ENCODE results near the gene SIRPA.
A peak's percentile ranks its signal among the peaks of the same experiment; 100 is the strongest.

The SIRPA gene

GRCh38 chr20:1958426-1958825 is 63.2 kb downstream of the SIRPA start:
- Histone ChIP-seq H3K27me3 (ENCODE audit: insufficient read depth, insufficient read length) (no peaks in the 10 kb centered on the region), H3K9me3 (ENCODE audit: insufficient read depth, low read length) (no peaks in the 10 kb centered on the region), H3K36me3 (ENCODE audit: insufficient read depth, insufficient read length, low read length) (no peaks in the 10 kb centered on the region), H3K4me3 (ENCODE audit: insufficient read length, low read depth) (no peak overlapping the region), H3K9ac (ENCODE audit: insufficient read length, low read depth) (no peak overlapping the region), H3K4me1 (ENCODE audit: insufficient read depth, insufficient read length) (peaks cover 3% of the 10 kb centered on the region)
- no peak for DNase-seq (ENCODE audit: low read depth, low spot score)
- TF ChIP-seq SUZ12 (IDR thresholded peaks at IDR 0.05; ENCODE audit: extremely low read depth, insufficient read depth, insufficient read length) (no peak), YY1 (IDR thresholded peaks at IDR 0.05; ENCODE audit: insufficient read depth, insufficient read length) (no peak), ZNF274 (IDR thresholded peaks at IDR 0.05; ENCODE audit: low read depth, low read length) (no peak)

DNA sequence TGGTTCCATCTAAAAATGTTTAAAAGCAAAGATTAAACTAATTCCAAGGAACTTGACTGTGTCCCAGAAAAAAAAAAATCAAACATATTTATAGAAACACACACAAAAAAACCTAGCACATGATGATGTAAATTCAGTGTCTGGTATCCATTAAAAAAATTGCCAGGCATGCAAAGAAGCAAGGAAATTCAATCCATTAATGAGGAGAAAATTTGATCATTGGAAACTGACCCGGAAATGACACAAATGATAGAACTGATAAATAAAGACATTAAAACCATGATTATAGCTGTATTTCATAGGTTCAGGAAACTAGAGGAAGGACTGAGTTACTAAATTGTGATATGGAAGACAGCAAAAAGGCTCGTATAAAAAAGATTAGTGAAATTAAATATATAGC is 63.9 kb downstream of the SIRPA start:
- H3K36me3 ChIP-seq (ENCODE audit: insufficient read depth, insufficient read length, low read length): no peaks in the 10 kb centered on the region
- no peak for TF ChIP-seq YY1 (IDR thresholded peaks at IDR 0.05; ENCODE audit: insufficient read depth, insufficient read length)
- TF ChIP-seq SUZ12 (IDR thresholded peaks at IDR 0.05; ENCODE audit: extremely low read depth, insufficient read depth, insufficient read length): no peak
- no peak for TF ChIP-seq ZNF274 (IDR thresholded peaks at IDR 0.05; ENCODE audit: low read depth, low read length)
- no peaks in the 10 kb centered on the region for H3K9me3 ChIP-seq (ENCODE audit: insufficient read depth, low read length)
- H3K4me1 ChIP-seq (ENCODE audit: insufficient read depth, insufficient read length): peaks cover 3% of the 10 kb centered on the region
- H3K27me3 ChIP-seq (ENCODE audit: insufficient read depth, insufficient read length): no peaks in the 10 kb centered on the region
- DNase-seq (ENCODE audit: low read depth, low spot score): no peak
- H3K4me3 ChIP-seq (ENCODE audit: insufficient read length, low read depth): no peak overlapping the region
- H3K9ac ChIP-seq (ENCODE audit: insufficient read length, low read depth): no peak overlapping the region

DNA sequence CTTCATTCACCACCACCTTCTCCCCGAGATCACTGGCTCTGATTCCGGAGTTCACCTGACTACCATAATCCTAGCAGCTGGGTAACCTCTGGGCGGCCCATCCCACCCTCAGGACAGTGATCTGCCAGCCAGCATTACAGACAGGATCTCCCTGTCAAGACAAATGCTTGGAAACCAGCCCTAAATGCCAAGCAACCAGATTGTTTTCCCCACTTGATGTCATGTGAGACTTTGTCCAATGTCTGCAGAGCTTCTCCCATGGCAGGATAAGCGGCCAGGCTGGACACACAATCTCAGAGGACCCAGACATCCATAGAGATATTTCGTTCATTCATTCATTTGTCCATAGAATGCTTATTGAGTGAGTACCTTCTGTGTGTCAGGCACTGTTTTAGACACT is 66.2 kb downstream of the SIRPA start:
- H3K9ac ChIP-seq (ENCODE audit: insufficient read length, low read depth): no peak overlapping the region
- H3K36me3 ChIP-seq (ENCODE audit: insufficient read depth, insufficient read length, low read length): no peaks in the 10 kb centered on the region
- peaks cover 4% of the 10 kb centered on the region for H3K27me3 ChIP-seq (ENCODE audit: insufficient read depth, insufficient read length)
- H3K9me3 ChIP-seq (ENCODE audit: insufficient read depth, low read length): no peaks in the 10 kb centered on the region
- H3K4me1 ChIP-seq (ENCODE audit: insufficient read depth, insufficient read length): no peaks in the 10 kb centered on the region
- TF ChIP-seq SUZ12 (IDR thresholded peaks at IDR 0.05; ENCODE audit: extremely low read depth, insufficient read depth, insufficient read length): no peak
- no peak for TF ChIP-seq YY1 (IDR thresholded peaks at IDR 0.05; ENCODE audit: insufficient read depth, insufficient read length)
- TF ChIP-seq ZNF274 (IDR thresholded peaks at IDR 0.05; ENCODE audit: low read depth, low read length): no peak
- DNase-seq (ENCODE audit: low read depth, low spot score): no peak
- H3K4me3 ChIP-seq (ENCODE audit: insufficient read length, low read depth): no peak overlapping the region

GRCh38 chr20:1964061-1964460 is 68.9 kb downstream of the SIRPA start:
- no peak for TF ChIP-seq ZNF274 (IDR thresholded peaks at IDR 0.05; ENCODE audit: low read depth, low read length)
- TF ChIP-seq SUZ12 (IDR thresholded peaks at IDR 0.05; ENCODE audit: extremely low read depth, insufficient read depth, insufficient read length): no peak
- TF ChIP-seq YY1 (IDR thresholded peaks at IDR 0.05; ENCODE audit: insufficient read depth, insufficient read length): no peak
- Histone ChIP-seq H3K4me3 (ENCODE audit: insufficient read length, low read depth) (no peak overlapping the region), H3K27me3 (ENCODE audit: insufficient read depth, insufficient read length) (peaks cover 7% of the 10 kb centered on the region), H3K36me3 (ENCODE audit: insufficient read depth, insufficient read length, low read length) (no peaks in the 10 kb centered on the region), H3K9me3 (ENCODE audit: insufficient read depth, low read length) (no peaks in the 10 kb centered on the region), H3K4me1 (ENCODE audit: insufficient read depth, insufficient read length) (no peaks in the 10 kb centered on the region), H3K9ac (ENCODE audit: insufficient read length, low read depth) (no peak overlapping the region)
- no peak for DNase-seq (ENCODE audit: low read depth, low spot score)

- Histone ChIP-seq H3K36me3 (ENCODE audit: insufficient read depth, insufficient read length, low read length) (no peaks in the 10 kb centered on the region), H3K4me1 (ENCODE audit: insufficient read depth, insufficient read length) (no peaks in the 10 kb centered on the region), H3K9ac (ENCODE audit: insufficient read length, low read depth) (peak overlapping the region; percentile 8), H3K9me3 (ENCODE audit: insufficient read depth, low read length) (no peaks in the 10 kb centered on the region), H3K4me3 (ENCODE audit: insufficient read length, low read depth) (no peak overlapping the region), H3K27me3 (ENCODE audit: insufficient read depth, insufficient read length) (peaks cover 7% of the 10 kb centered on the region)
- no peak for TF ChIP-seq SUZ12 (IDR thresholded peaks at IDR 0.05; ENCODE audit: extremely low read depth, insufficient read depth, insufficient read length)
- peak; percentile 64 for DNase-seq (ENCODE audit: low read depth, low spot score)
Measured at GRCh38 chr20:1964659-1965405, 69.6 kb downstream of the SIRPA start.

DNA sequence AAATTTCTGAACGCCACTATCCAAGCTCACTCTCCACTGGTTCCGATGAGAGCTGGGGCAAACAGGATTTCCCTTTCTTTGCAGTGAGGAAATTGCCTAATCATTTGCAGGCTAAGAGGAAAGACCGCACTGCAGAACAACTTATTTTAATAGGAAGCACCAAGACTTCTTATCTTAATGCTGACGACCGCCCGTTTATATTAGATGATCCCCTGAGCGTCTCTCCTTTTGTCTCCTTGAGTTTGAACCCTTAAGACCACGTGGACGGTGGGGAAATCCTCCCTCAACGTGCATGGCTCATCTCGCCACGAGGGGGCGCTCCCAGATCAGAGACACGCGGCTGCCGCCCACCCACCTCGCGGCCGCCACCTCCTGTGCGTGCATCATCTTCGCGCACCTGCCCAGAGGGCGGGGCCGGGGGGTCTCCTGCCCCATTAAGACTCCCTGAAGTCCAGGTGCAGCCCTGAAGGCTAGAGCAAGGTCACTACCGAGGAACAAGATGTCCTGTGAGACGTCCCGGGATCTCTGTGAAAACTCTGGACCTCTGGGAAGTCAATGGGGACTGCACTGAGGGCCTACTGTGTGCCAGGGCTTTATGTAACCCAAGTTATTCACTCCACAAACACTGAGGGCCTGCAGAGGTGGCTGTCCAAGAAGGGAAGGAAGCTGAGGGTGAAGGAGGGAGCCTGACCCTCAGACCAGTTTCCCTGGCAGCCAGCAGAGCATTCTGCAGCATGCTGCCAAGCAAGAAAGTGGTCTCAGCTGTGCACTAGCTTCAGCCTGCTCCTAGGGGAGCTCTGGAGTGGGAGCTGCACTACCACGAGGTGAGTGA is 70.5 kb downstream of the SIRPA start:
- Histone ChIP-seq H3K36me3 (ENCODE audit: insufficient read depth, insufficient read length, low read length) (no peaks in the 10 kb centered on the region), H3K4me1 (ENCODE audit: insufficient read depth, insufficient read length) (no peaks in the 10 kb centered on the region), H3K4me3 (ENCODE audit: insufficient read length, low read depth) (no peak overlapping the region), H3K9ac (ENCODE audit: insufficient read length, low read depth) (peak overlapping the region; percentile 34), H3K9me3 (ENCODE audit: insufficient read depth, low read length) (no peaks in the 10 kb centered on the region), H3K27me3 (ENCODE audit: insufficient read depth, insufficient read length) (peaks cover 7% of the 10 kb centered on the region)
- DNase-seq (ENCODE audit: low read depth, low spot score): peak; percentile 77
- TF ChIP-seq SUZ12 (IDR thresholded peaks at IDR 0.05; ENCODE audit: extremely low read depth, insufficient read depth, insufficient read length) (no peak), YY1 (IDR thresholded peaks at IDR 0.05; ENCODE audit: insufficient read depth, insufficient read length) (no peak), ZNF274 (IDR thresholded peaks at IDR 0.05; ENCODE audit: low read depth, low read length) (no peak)

- Histone ChIP-seq H3K36me3 (ENCODE audit: insufficient read depth, insufficient read length, low read length) (no peaks in the 10 kb centered on the region), H3K4me1 (ENCODE audit: insufficient read depth, insufficient read length) (no peaks in the 10 kb centered on the region), H3K27me3 (ENCODE audit: insufficient read depth, insufficient read length) (peaks cover 7% of the 10 kb centered on the region), H3K9ac (ENCODE audit: insufficient read length, low read depth) (no peak overlapping the region), H3K9me3 (ENCODE audit: insufficient read depth, low read length) (no peaks in the 10 kb centered on the region), H3K4me3 (ENCODE audit: insufficient read length, low read depth) (no peak overlapping the region)
- no peak for DNase-seq (ENCODE audit: low read depth, low spot score)
- TF ChIP-seq YY1 (IDR thresholded peaks at IDR 0.05; ENCODE audit: insufficient read depth, insufficient read length): no peak
- TF ChIP-seq SUZ12 (IDR thresholded peaks at IDR 0.05; ENCODE audit: extremely low read depth, insufficient read depth, insufficient read length): no peak
- no peak for TF ChIP-seq ZNF274 (IDR thresholded peaks at IDR 0.05; ENCODE audit: low read depth, low read length)
Measured at GRCh38 chr20:1968964-1969363, 73.8 kb downstream of the SIRPA start.

Data from NT2/D1 (cell line).